Measurements from ENCODE around the gene SCML1.

DNA sequence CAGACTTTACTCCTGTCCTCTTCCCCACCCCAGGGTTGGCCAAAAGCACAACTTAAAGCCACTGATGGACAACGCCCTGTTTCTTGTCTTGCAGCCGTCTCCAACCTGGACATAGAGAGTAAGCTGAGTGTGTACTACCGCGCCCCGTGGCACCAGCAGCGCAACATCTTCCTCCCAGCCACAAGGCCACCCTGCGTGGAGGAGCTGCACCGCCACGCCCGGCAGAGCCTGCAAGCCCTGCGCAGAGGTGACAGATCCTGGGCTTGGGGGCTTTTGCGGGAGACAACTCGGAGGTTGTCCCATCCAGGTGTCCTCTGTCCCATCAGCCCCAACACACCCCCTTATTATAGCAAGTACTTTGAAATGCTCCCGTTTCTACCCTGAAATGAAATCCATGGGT lies 49.6 kb upstream of the SCML1 start:
- TF ChIP-seq POLR2AphosphoS5 (IDR thresholded peaks at IDR 0.05), result no peak
- TF ChIP-seq, protein P1, sequence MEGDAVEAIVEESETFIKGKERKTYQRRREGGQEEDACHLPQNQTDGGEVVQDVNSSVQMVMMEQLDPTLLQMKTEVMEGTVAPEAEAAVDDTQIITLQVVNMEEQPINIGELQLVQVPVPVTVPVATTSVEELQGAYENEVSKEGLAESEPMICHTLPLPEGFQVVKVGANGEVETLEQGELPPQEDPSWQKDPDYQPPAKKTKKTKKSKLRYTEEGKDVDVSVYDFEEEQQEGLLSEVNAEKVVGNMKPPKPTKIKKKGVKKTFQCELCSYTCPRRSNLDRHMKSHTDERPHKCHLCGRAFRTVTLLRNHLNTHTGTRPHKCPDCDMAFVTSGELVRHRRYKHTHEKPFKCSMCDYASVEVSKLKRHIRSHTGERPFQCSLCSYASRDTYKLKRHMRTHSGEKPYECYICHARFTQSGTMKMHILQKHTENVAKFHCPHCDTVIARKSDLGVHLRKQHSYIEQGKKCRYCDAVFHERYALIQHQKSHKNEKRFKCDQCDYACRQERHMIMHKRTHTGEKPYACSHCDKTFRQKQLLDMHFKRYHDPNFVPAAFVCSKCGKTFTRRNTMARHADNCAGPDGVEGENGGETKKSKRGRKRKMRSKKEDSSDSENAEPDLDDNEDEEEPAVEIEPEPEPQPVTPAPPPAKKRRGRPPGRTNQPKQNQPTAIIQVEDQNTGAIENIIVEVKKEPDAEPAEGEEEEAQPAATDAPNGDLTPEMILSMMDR (IDR thresholded peaks at IDR 0.05), result no peak
- no peak for TF ChIP-seq POLR2A (IDR thresholded peaks at IDR 0.05)

Data from upper lobe of left lung (tissue), 4 donors.